HG02798 (cell line): Measurements from ENCODE around the gene NOTCH2.

ENCODE experiments used
- ATAC-seq: cut with Tn5 transposase; IDR thresholded peaks from one replicate; pipeline ENCODE4 v1.9.1; 2021; ENCODE audit warnings: mild to moderate bottlenecking; ENCODE audit not compliant: unreplicated experiment, poor library complexity

NOTCH2 gene

DNA sequence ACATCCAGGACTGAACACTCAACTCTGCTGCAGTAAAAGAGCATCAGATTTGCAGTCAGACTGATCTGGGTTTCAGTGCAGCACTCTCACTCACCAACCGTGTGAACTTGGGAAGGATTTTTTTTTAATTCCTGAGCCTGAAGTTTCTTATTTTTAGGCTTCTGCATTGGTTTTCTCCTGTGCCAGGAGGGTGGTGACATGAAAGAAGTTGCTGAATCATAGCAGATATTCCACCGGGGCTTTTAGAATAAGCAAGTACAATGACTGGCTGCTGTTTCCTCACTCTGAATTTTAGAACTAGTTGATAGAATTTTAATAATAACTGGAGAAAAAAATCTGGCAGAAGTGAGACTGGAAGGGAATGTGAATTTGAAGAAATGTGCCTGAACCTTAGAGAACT, 184.8 kb downstream of the NOTCH2 start:
- ATAC-seq, result no peak

- no peak for ATAC-seq
Observed at GRCh38 chr1:119883826-119884225, 185.6 kb downstream of the NOTCH2 start.

DNA sequence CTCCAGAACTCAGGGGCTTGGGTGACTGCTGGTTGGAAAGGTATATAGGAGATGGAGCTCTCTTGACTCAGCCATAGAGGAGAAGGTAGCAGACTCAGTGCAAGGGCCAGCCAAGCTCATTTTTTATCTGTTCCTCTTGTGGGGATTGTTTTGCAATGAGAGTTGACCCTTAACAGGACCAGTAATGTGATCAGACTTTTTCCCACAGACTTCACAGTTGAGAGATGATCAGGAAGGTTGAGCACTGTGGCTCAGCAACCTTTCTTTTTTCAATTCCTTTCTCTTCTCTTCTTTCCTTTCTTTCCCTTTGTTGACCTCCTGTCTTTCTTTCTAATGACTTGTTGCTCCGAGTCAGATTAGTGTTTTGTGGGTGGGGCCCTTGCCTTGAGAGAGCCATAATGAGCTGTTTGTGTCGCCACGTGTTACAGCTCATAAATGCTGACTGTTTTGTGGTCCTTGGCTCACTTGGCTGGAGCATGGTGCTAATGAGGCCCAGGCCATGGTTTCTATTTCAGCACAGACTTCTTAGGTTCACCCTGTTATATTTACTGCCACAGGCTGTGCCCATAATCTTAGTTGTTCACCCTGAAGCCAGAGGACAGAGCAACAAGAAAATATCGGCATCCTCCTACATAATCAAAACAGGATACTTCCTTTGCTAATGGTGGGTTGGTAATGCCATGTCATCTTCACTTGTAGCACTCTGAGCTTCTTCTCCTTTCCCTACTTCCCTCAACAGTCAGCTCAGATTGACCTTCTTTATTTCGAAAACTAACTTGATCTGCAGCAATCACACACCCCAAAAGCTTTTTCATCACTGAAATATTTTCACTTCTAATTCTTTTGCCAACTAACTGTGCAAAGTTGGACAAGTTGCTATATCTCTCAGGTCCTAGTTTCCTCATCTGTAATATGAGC, 187.1 kb downstream of the NOTCH2 start:
- ATAC-seq, result no peak

DNA sequence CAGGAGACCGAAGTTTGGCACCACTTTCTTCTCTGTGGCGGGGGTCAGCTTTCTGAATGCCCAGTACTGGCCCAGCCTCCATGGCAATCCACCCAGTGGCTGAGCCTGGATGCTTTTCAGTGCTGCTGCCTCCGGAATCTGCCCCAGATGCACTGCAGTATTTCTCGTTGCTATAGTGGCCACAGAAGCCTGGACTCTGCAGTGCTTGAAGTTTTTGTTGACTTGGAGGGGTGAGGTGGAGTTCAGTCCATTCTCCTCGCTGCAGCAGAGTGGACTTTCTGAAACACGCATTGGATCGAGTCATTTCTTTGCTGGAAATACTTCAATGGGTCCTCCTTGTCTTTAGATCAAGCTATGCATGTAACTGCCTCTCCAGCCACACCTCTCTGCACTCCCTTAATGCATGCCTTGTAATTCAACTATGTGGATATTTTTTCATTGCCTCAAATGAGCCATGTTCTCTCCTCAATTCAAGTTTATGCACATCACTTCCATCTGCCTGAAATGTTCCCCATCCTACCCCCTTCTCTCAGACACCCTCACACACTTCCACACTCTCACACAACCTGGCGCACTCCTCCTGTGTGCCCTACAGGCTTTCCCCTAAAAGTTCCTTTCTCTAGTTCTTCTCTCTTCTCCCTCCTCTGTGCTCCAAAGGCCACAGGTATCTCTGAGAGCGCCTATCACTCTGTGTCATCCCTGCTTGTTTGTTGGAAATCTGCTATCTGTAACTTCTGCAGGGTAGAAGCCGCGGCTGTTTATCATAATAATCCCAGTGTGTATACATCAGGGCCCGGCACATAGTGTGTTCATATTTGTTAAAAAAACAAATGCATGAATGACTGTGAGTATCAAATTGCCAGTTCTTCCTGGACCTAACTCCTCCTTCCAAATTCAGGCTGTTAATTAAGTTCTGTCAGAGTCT, 189.7 kb downstream of the NOTCH2 start:
- no peak for ATAC-seq

DNA sequence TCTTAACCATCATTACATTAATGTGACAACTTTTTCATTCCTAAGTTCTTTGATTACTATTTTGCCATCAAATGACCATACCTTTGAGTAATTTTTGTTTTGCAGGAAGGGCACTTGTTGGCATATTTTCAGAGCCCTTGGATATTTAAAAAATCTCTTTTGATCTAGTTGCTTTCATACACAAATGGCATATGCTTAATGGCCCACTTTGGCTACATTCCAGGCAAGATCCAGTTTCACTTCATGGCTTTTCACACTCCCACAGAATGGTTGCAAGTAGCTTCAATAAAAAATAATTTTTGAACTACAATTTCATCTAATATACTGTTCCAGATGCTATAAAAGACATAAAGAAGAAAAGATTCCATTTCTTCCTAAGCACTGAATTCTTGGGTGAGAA, 191.3 kb downstream of the NOTCH2 start:
- no peak for ATAC-seq

DNA sequence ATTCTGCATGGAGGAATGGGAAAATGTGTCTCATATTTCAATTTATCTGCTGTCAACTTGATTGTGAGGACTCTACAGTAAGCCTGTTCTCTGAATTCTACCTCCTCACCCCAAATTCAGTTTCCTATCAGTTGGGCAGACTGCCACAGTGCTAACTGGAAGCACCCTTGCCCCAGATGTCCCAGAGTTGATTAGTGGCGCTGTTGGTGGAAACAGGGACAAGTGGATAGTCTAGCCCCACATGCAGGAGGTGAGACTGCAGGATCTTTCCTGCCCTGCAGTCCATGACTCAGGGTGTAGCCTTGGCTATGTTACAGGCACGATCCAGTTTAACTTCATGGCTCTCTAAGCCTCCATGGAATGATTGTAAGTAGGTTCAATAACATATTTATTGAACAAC, 195.3 kb downstream of the NOTCH2 start:
- ATAC-seq, result no peak

- no peak for ATAC-seq
Observed at GRCh38 chr1:119873135-119874015, 196.1 kb downstream of the NOTCH2 start.

DNA sequence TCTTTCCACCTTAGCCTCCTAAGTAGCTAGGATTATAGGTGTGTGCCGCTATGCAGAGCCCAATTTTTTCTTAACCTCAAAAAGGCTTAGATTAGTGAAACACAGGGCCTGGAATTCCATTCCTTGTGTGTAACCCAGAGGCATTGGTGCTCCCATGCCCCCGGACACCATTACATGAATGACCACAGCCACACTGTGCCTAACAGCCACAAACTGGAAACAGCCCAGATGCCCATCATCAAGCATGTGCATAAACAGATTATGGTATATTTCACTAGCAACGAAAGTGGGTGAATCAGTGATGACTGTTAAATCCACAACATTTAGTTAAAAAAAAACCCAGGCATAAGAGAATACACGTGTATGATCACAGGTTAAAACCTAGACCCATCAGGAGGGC, 197.6 kb downstream of the NOTCH2 start:
- no peak for ATAC-seq

DNA sequence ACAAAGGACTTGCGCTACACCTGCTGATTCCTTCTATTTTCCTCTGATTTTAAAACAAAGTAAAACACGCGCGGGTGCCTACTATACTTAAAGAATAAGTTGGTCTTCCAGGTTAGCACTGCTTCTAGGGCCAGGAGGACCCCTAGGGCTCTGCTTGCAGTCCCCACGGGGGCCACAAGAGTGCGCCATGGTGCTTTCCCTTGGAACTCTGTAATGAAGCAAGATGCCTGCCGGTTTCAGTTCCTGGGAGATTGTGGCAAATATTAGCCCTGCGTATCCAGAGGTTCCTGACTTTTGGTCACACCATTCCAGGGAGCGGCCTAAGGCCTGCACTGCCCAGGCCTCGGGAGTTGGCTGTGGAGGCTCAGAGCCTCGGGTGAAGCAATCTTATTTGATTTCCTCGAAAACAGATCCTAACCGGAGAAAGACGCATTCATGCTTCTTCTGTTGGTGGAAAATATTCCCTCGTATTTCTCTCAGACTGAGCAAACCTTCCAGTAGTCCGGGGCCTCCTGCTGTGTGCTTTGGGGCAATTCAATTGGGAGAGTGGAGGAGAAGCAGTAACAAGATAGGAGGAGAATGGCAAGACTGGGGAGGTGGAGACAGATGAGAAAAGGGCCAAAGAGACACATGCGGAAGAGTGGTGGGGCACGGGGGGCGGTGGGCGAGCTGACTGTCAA, 198.4 kb downstream of the NOTCH2 start:
- no peak for ATAC-seq

DNA sequence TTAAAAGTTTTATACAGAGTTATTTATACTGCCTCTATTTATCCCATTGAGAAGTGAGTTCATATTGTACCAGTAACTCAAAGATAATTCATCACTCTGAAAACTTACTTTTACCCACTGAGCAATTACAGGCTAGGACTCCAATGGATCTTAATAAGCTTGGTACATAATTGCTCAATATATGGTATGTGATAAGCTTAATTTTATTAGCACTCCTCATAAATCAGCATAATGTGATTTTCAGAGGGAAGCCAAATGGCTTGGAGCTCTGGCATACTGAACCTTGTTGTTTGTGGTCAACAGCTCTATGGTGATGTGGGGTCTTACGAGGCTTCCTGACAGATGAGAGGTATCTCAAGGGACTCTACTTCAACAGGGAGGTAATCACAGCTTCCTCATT, 199.5 kb downstream of the NOTCH2 start:
- no peak for ATAC-seq

GRCh38 chr1:119868176-119868575, 201.3 kb downstream of the NOTCH2 start:
- no peak for ATAC-seq

- no peak for ATAC-seq
Observed at GRCh38 chr1:119866451-119866850, 203.0 kb downstream of the NOTCH2 start.

GRCh38 chr1:119865627-119866026, 203.8 kb downstream of the NOTCH2 start:
- no peak for ATAC-seq

- ATAC-seq, result no peak
Observed at GRCh38 chr1:119862276-119862675, 207.2 kb downstream of the NOTCH2 start.
